GM20000 (cell line): ENCODE data around the gene FUT4.

Source experiments
- DNase-seq: peaks from one replicate; pipeline ENCODE4 v3.0.0; 2012; ENCODE audit warnings: low spot score
- CTCF ChIP-seq: IDR thresholded peaks from 2 replicates; pipeline ENCODE4 v1.5.1; 2012; ENCODE audit warnings: mild to moderate bottlenecking, control low read depth; ENCODE audit errors: extremely low read depth, missing control alignments

FUT4 gene

DNA sequence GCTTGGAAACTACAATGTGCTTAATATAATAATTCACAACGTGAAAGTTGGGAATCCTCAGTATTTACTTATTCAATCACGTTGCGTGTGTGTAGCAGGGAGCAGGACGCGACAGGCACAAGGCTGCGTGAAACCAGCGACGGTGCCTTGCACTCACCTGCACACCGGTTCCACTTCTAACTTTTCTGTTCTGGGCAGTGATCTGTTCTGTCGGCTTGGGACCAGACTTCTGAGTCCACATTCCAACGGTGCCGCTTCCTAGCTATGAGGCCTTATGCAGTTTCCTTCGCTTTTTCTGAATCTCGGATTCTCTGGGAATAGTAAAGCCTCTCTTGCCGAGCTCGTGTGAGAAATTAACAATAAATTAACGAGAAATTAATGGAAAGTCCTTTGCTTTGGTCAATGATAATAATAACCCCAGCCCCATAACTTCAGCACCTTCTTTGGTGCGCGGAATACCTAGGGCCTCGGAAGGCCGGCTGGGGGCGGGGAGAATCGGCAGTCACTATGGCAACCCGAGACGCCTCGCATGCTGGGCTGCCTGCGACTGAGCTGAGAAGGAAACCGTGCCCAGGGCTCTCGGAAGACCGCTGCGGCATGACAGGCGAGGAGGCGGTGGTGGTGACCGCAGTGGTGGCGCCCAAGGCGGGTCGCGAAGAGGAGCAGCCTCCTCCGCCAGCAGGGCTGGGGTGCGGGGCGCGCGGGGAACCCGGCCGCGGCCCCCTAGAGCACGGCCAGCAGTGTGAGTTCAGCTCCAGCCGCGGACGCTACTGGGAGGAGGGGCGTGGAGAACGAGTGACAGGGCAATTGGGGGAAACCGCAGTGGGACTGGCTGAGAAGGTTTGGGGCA, 31.6 kb upstream of the FUT4 start, which contains the start of gene C11orf97:
TSS of gene C11orf97 (plus strand) at position 530 of the 850 bp plus-strand sequence. CDS start at position 598, 68 bp downstream.
- peak; percentile 43 for DNase-seq
- TF ChIP-seq CTCF: no peak

DNA sequence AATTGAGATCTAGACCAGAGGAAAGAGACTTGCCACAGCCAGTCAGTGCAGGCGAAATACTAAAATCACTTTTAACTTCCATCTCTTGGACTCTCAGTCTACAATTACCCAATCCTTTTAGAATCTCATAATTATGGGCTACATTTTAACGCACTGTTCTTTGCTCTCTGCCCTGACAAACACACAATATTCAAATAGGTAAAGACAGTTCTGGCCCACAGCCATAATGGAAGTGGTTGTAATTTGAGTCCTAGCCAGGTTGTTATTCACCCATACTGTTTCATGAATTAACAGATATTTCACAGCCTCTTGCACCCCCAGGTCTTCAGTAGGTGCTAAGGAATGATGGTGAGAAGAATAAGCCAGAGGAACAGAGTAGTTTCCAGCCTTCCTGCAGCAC, 30.6 kb upstream of the FUT4 start:
- no peak for DNase-seq
- TF ChIP-seq CTCF: no peak

DNA sequence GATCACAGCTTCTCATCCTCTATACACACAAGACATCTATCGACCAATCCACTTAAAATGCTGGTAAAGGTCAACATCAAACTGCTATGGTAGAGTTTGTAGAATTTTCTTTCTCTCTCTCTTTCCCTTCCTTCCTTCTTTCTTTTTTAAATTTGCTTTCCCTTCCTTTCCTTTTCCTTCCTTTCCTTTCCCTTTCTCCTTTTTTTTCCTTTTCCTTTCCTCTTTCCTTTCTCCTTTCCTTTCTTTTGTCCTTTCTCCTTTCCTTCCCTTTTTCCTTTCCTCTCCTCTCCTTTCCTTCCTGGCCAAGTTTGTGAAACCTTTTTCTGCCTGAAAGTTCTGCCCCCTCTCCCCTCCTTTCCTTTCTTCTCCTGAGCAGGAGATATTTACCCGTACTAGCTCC, 28.3 kb upstream of the FUT4 start:
- TF ChIP-seq CTCF: no peak
- no peak for DNase-seq

- DNase-seq: no peak
- no peak for TF ChIP-seq CTCF
Observed at GRCh38 chr11:94516725-94517124, 27.0 kb upstream of the FUT4 start.

DNA sequence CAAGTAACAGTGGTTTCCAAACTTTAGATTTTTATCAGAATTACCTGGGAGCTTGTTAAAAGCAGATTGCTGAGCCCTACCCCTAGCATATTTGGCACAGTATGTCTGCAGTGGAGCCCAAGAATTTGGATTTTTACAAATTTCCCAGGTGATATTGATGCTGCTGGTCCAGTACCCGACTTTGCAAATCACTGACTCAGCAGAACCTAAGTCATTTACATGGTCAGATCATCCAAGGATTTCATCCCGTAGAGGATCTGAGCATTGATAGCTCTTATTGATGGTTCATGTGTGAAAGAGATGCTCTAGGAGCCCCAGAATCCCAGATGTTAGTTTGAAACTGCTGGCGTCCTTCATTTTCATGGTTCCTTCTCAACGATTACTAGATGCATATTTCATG, 25.4 kb upstream of the FUT4 start:
- no peak for TF ChIP-seq CTCF
- DNase-seq: no peak

DNA sequence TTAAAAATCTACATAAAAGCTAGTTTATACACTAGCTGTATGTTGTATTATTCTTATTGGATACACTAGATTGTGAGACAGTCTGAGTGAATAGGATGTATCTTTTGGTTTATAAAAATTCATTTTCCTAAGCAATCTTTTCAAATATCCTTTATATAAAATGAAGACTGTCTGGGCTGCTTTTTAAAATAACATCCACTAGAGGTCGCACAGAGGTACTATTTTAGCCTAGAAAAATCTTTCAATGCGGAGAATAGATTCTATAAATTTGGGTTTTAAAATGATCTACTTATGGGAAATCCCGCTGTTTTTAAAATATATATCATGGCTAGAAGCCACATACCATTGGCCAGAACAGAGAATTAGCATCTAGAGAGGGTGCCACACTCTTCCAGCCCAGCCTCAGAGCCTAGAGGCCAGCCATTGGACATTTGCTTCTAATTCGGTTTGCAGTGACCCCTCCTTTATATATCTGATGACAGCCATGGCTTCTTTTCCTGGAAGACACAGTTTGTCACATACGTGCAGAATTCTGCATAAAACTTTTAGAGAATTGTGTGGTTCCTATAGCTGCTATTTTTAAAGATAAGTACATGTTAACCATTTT, 24.1 kb upstream of the FUT4 start:
- TF ChIP-seq CTCF: peak; percentile 13
- DNase-seq: peak; percentile 33

DNA sequence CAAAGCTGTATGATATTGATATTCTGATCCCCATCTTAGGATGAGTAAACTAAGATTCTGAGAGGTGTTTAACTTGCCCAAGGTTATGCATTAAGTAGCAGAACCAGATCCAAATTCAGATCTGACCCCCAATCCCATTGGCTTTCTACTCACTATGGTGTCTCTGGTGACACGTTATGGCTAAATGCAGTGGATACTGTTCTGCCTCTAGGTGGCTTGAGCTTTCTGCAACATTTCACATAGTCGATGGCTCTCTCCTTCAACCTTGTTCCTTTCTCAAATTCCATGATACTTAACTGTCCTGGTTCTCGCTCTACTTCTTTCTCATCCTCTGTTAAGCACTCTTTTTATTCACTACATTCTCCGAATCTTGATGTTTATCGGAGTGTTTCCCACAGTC, 22.0 kb upstream of the FUT4 start:
- peak; percentile 23 for TF ChIP-seq CTCF
- DNase-seq: no peak
